Stomach (tissue), 9 donors: ENCODE results near the gene SCMH1. TPM values are rescaled to one million over a fixed set of nuclear protein-coding genes. Genes with fewer than 3 reads are reported as not detected.

Experiments
- DNase-seq, 2 donors: peaks; one replicate each; pipeline versions ENCODE4 v3.0.0 to v3.0.0-alpha.2; 2013 to 2019
- H3K27ac ChIP-seq, 5 donors: fragments of 200-600 bp in 4 of 5; sonication (generic) in 4 of 5; one replicate each; pipeline ENCODE4 v1.5.1; 2013 to 2019; ENCODE audit warnings: mild to moderate bottlenecking in 1 of 5, moderate library complexity in 1 of 5
- H3K27me3 ChIP-seq, 3 donors: fragments of 200-600 bp; sonication (generic); one replicate each; pipeline ENCODE4 v1.5.1; 2017 to 2019; ENCODE audit warnings: mixed run types in 1 of 3
- H3K36me3 ChIP-seq, 4 donors: fragments of 200-600 bp; sonication (generic); 1 replicate in 3 of 4; 2 replicates in 1 of 4; pipeline ENCODE4 v1.5.1; 2016 to 2019
- H3K4me1 ChIP-seq, 4 donors: fragments of 200-600 bp; sonication (generic); one replicate each; pipeline ENCODE4 v1.5.1; 2016 to 2019
- H3K4me3 ChIP-seq, 4 donors: fragments of 200-600 bp; sonication (generic) in 3 of 4; one replicate each; pipeline ENCODE4 v1.5.1; 2016 to 2019; ENCODE audit warnings: mild to moderate bottlenecking in 1 of 4
- H3K9me3 ChIP-seq, 4 donors: fragments of 200-600 bp; sonication (generic); one replicate each; pipeline ENCODE4 v1.5.1; 2016 to 2019
- EP300 ChIP-seq: sonication (generic); formaldehyde crosslinking; IDR thresholded peaks from one replicate; pipeline ENCODE4 v1.6.1; 2017; ENCODE audit warnings: antibody characterized with exemption
- POLR2A ChIP-seq, 4 donors: fragments of 450-650 bp; IDR thresholded peaks; one replicate each; pipeline ENCODE4 v1.6.1; 2016; ENCODE audit warnings: antibody characterized with exemption in 4 of 4, control low read depth in 2 of 4, mild to moderate bottlenecking in 1 of 4, moderate library complexity in 1 of 4
- POLR2AphosphoS5 ChIP-seq, 3 donors: sonication (generic); formaldehyde crosslinking; IDR thresholded peaks; one replicate each; pipeline ENCODE4 v1.6.1; 2016; ENCODE audit warnings: antibody characterized with exemption in 3 of 3
- WGBS, 5 donors: extraction: QIAGEN DNeasy Blood & Tissue Kit in 3 of 5; methylation state at CpG; one replicate each; pipeline versions ENCODE4 v1.1.5 to v1.1.7; 2013 to 2018; 5-methylcytosine and 5-hydroxymethylcytosine counted together
- intact Hi-C: fragments of 100-400 bp; cut with DNase I; formaldehyde crosslinking; loops from one replicate; pipeline ENCODE4 v1.15.1; 2023; ENCODE audit warnings: low total_unique reads
- polyA plus RNA-seq, 3 donors: library from polyadenylated mRNA; stranded (reverse); fragments of 200-250 nt; gene quantifications; one replicate each; pipeline ENCODE4 v1.2.3, GENCODE V29; 2013
- total RNA-seq, 5 donors: library from RNA; depleted of rRNA; stranded (reverse); fragments of >200 nt; gene quantifications; one replicate each; pipeline versions ENCODE4 v1.1.0 to v1.2.3, GENCODE V29; 2014 to 2016
- TF ChIP-seq, protein P1 (sequence below), 7 experiments: fragments of 450-650 bp in 4 of 7; fragments of 200-600 bp in 3 of 7; sonication (generic) in 3 of 7; IDR thresholded peaks; one replicate each; pipeline ENCODE4 v1.5.1; 2016 to 2019; ENCODE audit warnings: antibody characterized with exemption in 7 of 7, control low read depth in 2 of 7, mild to moderate bottlenecking in 1 of 7
- donor health status: healthy with polysubstance abuse.
- donor health status: Bipolar disorder and iron deficiency.
- donor health status: healthy.

The SCMH1 gene
- total and polyA plus RNA-seq, 8 donors = 22.6 to 84.6 (median 35.6) TPM

DNA sequence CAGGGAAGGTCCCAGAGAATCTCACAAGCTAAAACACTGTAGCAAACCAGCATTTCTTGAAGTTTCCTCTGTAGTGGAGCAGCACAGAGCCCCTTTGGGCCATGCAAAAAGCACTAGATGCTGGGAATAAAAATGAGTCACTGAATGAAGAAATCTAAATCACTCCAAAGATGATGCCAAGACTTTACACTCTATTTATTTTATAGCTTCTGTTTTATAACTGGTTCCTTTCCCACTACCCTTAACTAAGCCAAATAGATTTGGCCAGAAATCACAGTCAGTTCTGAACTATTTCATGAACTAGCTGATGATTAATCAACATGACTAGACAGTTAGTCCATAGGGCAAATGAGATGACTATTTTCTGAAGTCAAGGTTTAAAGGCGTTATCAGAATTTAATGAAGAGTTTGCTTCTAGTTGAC is 89.5 kb downstream of the SCMH1 start:
- Histone ChIP-seq H3K4me1 (peaks cover 0 to 19% (median 14%) of the 10 kb centered on the region in 4 donors), H3K27me3 (no peaks in the 10 kb centered on the region), H3K4me3 (no peak overlapping the region), H3K36me3 (peaks cover 0 to 25% (median 14%) of the 10 kb centered on the region in 4 donors), H3K27ac (peak overlapping the region in 4 of 5 donors; percentile 14 to 71 (median 58)), H3K9me3 (no peaks in the 10 kb centered on the region)
- 59 to 89% (median 76%) methylated on average over 1 of the region's 1 CpG for WGBS, 5 donors
- peak in 1 of 2 donors; percentile 56 for DNase-seq
- no peak for TF ChIP-seq EP300
- peak in 2 of 3 donors; percentile 10 to 43 for TF ChIP-seq POLR2AphosphoS5 (IDR thresholded peaks at IDR 0.05)
- intact Hi-C loops = no loop called here

DNA sequence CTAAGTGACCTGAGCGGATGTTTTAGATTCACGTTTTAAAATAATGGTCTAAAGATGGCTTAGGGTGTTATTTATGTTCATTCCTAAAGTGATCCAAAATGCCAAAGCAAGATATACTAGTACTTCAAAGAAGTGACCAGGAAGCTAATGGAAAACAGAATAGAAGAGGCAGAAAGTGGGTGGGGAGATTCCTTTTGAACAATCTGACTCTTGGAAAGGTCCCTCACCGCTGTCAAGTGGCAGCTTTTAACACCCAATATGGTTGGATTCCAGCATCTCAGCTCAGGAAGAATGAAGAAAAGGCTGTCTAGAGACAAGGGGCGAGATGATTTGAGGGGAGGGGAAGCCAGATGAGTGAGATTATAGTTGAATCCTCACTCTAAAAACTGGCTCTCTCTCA is 90.3 kb downstream of the SCMH1 start:
- H3K9me3 ChIP-seq = no peaks in the 10 kb centered on the region
- H3K27ac ChIP-seq = peak overlapping the region in 4 of 5 donors; percentile 14 to 71 (median 58)
- TF ChIP-seq EP300 (no peak), POLR2A (IDR thresholded peaks at IDR 0.05) (no peak)
- intact Hi-C loops = no loop called here
- no peak overlapping the region for H3K4me3 ChIP-seq
- peak in 1 of 2 donors; percentile 19 for DNase-seq
- peaks cover 0 to 25% (median 14%) of the 10 kb centered on the region in 4 donors for H3K36me3 ChIP-seq
- no peaks in the 10 kb centered on the region for H3K27me3 ChIP-seq
- H3K4me1 ChIP-seq = peaks cover 0 to 19% (median 14%) of the 10 kb centered on the region in 4 donors
- WGBS, 5 donors = 74 to 88% (median 82%) methylated on average over 4 of the region's 4 CpGs

DNA sequence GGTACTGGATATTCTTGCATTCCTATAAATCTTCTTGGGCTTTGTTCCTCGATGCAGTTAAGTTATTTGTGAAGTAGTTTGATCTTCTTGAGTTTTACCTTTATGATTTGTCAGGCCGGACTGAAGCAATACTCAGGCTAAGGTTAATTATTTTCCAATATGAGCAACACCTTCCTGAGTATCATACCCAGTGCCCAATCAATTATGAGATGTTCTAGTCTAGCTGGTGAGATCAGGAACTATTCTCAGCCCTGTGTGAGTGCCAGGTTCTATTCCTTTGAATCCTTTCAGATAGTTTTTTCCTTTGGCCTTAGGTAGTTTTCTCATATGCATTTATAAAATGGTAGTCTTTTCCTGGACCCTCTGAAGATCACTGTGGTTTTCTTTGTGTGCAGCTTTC is 92.5 kb downstream of the SCMH1 start:
- Histone ChIP-seq H3K4me1 (peaks cover 0 to 19% (median 14%) of the 10 kb centered on the region in 4 donors), H3K36me3 (peaks cover 0 to 31% (median 22%) of the 10 kb centered on the region in 4 donors), H3K9me3 (no peaks in the 10 kb centered on the region), H3K4me3 (no peak overlapping the region), H3K27ac (no peak overlapping the region), H3K27me3 (no peaks in the 10 kb centered on the region)
- no peak for DNase-seq
- intact Hi-C loops = no loop called here
- WGBS, 5 donors = 65 to 98% (median 73%) methylated on average over 2 of the region's 2 CpGs
- TF ChIP-seq, protein P1, sequence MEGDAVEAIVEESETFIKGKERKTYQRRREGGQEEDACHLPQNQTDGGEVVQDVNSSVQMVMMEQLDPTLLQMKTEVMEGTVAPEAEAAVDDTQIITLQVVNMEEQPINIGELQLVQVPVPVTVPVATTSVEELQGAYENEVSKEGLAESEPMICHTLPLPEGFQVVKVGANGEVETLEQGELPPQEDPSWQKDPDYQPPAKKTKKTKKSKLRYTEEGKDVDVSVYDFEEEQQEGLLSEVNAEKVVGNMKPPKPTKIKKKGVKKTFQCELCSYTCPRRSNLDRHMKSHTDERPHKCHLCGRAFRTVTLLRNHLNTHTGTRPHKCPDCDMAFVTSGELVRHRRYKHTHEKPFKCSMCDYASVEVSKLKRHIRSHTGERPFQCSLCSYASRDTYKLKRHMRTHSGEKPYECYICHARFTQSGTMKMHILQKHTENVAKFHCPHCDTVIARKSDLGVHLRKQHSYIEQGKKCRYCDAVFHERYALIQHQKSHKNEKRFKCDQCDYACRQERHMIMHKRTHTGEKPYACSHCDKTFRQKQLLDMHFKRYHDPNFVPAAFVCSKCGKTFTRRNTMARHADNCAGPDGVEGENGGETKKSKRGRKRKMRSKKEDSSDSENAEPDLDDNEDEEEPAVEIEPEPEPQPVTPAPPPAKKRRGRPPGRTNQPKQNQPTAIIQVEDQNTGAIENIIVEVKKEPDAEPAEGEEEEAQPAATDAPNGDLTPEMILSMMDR (IDR thresholded peaks at IDR 0.05) = no peak
- no peak for TF ChIP-seq POLR2A (IDR thresholded peaks at IDR 0.05)
- no peak for TF ChIP-seq EP300
- no peak for TF ChIP-seq POLR2AphosphoS5 (IDR thresholded peaks at IDR 0.05)

DNA sequence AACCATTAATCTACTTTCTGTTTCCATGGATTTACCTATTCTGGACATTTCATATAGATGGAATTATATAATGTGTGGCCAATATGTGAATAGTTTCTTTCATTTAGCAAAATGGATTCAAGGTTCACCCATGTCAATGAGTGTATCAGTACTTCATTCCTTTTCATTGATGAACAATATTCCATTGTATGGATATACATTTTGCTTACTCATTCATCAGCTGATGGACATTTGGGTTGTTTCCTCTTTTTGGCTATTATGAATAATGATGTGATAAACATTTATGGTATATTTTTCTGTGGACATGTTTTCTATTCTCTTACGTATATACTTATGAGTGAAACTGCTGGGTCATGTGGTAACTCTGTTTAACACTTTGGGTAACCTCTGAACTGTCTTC is 97.8 kb downstream of the SCMH1 start:
- TF ChIP-seq, protein P1 (IDR thresholded peaks at IDR 0.05) = no peak
- TF ChIP-seq POLR2A (IDR thresholded peaks at IDR 0.05) (no peak), POLR2AphosphoS5 (IDR thresholded peaks at IDR 0.05) (no peak), EP300 (no peak)
- no peaks in the 10 kb centered on the region for H3K4me1 ChIP-seq
- intact Hi-C loops = no loop called here
- H3K9me3 ChIP-seq = peaks cover 0 to 12% (median 8%) of the 10 kb centered on the region in 4 donors
- H3K36me3 ChIP-seq = peaks cover 10 to 49% (median 41%) of the 10 kb centered on the region in 4 donors
- no peak overlapping the region for H3K4me3 ChIP-seq
- WGBS, 5 donors = 97 to 100% (median 98%) methylated on average over 1 of the region's 1 CpG
- no peaks in the 10 kb centered on the region for H3K27me3 ChIP-seq
- DNase-seq = no peak
- H3K27ac ChIP-seq = no peak overlapping the region

DNA sequence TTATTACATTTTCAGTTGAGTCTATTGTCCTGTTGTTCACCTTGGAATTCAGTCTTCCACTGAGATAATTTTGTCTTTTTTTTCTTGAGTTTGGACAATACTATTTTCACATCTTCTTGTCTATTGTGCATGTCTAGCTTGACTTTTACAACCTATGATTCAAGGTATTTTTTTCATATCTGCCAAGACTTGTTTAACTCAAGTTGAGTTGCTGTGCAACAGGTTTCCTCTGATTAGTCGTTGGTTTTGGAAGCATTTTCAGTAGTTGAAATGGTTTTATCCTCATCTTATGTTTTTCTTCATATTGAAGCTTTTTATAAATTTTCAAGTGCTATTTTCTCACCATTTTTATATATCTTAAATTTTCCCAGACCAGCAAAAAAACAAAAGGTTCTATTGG is 103.6 kb downstream of the SCMH1 start:
- WGBS, 5 donors = 88 to 99% (median 96%) methylated on average over 1 of the region's 1 CpG
- intact Hi-C loops = no loop called here
- Histone ChIP-seq H3K4me3 (no peak overlapping the region), H3K27ac (no peak overlapping the region), H3K4me1 (no peaks in the 10 kb centered on the region), H3K27me3 (no peaks in the 10 kb centered on the region), H3K9me3 (peaks cover 0 to 12% (median 8%) of the 10 kb centered on the region in 4 donors), H3K36me3 (peaks cover 10 to 43% (median 35%) of the 10 kb centered on the region in 4 donors)
- no peak for TF ChIP-seq POLR2A (IDR thresholded peaks at IDR 0.05)
- no peak for TF ChIP-seq POLR2AphosphoS5 (IDR thresholded peaks at IDR 0.05)
- TF ChIP-seq, protein P1 (IDR thresholded peaks at IDR 0.05) = no peak
- no peak for TF ChIP-seq EP300
- no peak for DNase-seq
